Adrenal gland (tissue), 12 donors: ENCODE results near the gene MLANA. TPM values are rescaled to one million over a fixed set of nuclear protein-coding genes. Genes with fewer than 3 reads are reported as not detected.

Experiments
- DNase-seq, 7 donors: peaks; one replicate each; pipeline ENCODE4 v3.0.0-alpha.2; 2019 to 2020
- H3K27ac ChIP-seq, 5 donors: fragments of 200-600 bp; sonication (generic) in 4 of 5; 1 replicate in 3 of 5; 2 replicates in 2 of 5; pipeline versions ENCODE4 v1.5.1 to v1.8.0; 2016 to 2020; ENCODE audit warnings: mild to moderate bottlenecking in 1 of 5
- H3K27me3 ChIP-seq: fragments of 200-600 bp; 2 replicates; pipeline ENCODE4 v1.8.0; 2021
- H3K36me3 ChIP-seq, 2 donors: fragments of 200-600 bp; replicated peaks in 1 of 2; 1 replicate in 1 of 2; 2 replicates in 1 of 2; pipeline versions ENCODE4 v1.5.1 to v1.8.0; 2018 to 2022
- H3K4me1 ChIP-seq, 2 donors: fragments of 200-600 bp; replicated peaks in 1 of 2; 1 replicate in 1 of 2; 2 replicates in 1 of 2; pipeline versions ENCODE4 v1.5.1 to v1.8.0; 2018 to 2021
- H3K4me3 ChIP-seq, 4 donors: fragments of 200-600 bp; sonication (generic) in 3 of 4; one replicate each; pipeline ENCODE4 v1.5.1; 2016 to 2018
- H3K9me3 ChIP-seq, 3 donors: fragments of 200-600 bp; sonication (generic) in 1 of 3; replicated peaks in 1 of 3; 1 replicate in 2 of 3; 2 replicates in 1 of 3; pipeline versions ENCODE4 v1.5.1 to v1.8.0; 2016 to 2021
- POLR2A ChIP-seq, 2 donors: fragments of 450-650 bp; IDR thresholded peaks; one replicate each; pipeline ENCODE4 v1.6.1; 2017; ENCODE audit warnings: antibody characterized with exemption in 2 of 2, mild to moderate bottlenecking in 2 of 2, moderate library complexity in 1 of 2
- WGBS, 4 donors: extraction: QIAGEN DNeasy Blood & Tissue Kit in 2 of 4; methylation state at CpG; one replicate each; pipeline versions ENCODE4 v1.1.5 to v1.1.7; 2013 to 2017; 5-methylcytosine and 5-hydroxymethylcytosine counted together
- intact Hi-C, 2 donors: fragments of 100-400 bp; cut with DNase I; formaldehyde crosslinking; loops; one replicate each; pipeline versions ENCODE4 v1.14.1 to v1.15.0; 2022 to 2023
- polyA plus RNA-seq, 3 donors: library from polyadenylated mRNA; stranded (reverse); fragments of 200-250 nt in 2 of 3; fragments of 350-450 nt in 1 of 3; fragmentation: Illumina TruSeq in 1 of 3; extraction: RNeasy Lipid Tissue Mini Kit (QIAGEN cat#74804) in 1 of 3; gene quantifications; one replicate each; pipeline ENCODE4 v1.2.3, GENCODE V29; 2013 to 2014
- total RNA-seq, 9 donors: library from RNA; depleted of rRNA in 4 of 9; stranded (reverse); fragments of >200 nt in 4 of 9; fragments of 120-200 nt in 1 of 9; fragmentation: NEBNext Ultra II Directional in 1 of 9; extraction: Animal tissue kit (Norgen Biotek cat#: 25700) in 1 of 9; gene quantifications; one replicate each; pipeline versions ENCODE4 v1.1.0 to v1.2.4, GENCODE V29; 2013 to 2023
- TF ChIP-seq, protein P1 (sequence below), 6 experiments: fragments of 450-650 bp in 4 of 6; fragments of 200-600 bp in 2 of 6; sonication (generic) in 1 of 6; IDR thresholded peaks; 1 replicate in 5 of 6; 2 replicates in 1 of 6; pipeline versions ENCODE4 v1.5.1 to v1.8.0; 2016 to 2021; ENCODE audit warnings: antibody characterized with exemption in 6 of 6, mild to moderate bottlenecking in 2 of 6, moderate library complexity in 1 of 6
- donor health status: healthy with polysubstance abuse.
- donor health status: Bipolar disorder and iron deficiency.
- donor health status: DM: yes; HTN: yes; CAD: no.
- donor health status: DM: no; HTN: no; CAD: no.
- donor health status: DM: no; HTN: no; CAD: no.
- donor health status: DM: yes; HTN: yes; CAD: no.

MLANA gene
- total and polyA plus RNA-seq, 12 donors, result not detected

GRCh38 chr9:5886114-5886939 lies 4.4 kb upstream of the MLANA start:
- no peaks in the 10 kb centered on the region for H3K9me3 ChIP-seq
- intact Hi-C loops, result loop anchor here (5.0 to 10.0 kb wide), 2 partner anchors 166 to 418 kb away; no protein-coding TSS in a partner anchor
- no peaks in the 10 kb centered on the region for H3K36me3 ChIP-seq
- TF ChIP-seq, protein P1, sequence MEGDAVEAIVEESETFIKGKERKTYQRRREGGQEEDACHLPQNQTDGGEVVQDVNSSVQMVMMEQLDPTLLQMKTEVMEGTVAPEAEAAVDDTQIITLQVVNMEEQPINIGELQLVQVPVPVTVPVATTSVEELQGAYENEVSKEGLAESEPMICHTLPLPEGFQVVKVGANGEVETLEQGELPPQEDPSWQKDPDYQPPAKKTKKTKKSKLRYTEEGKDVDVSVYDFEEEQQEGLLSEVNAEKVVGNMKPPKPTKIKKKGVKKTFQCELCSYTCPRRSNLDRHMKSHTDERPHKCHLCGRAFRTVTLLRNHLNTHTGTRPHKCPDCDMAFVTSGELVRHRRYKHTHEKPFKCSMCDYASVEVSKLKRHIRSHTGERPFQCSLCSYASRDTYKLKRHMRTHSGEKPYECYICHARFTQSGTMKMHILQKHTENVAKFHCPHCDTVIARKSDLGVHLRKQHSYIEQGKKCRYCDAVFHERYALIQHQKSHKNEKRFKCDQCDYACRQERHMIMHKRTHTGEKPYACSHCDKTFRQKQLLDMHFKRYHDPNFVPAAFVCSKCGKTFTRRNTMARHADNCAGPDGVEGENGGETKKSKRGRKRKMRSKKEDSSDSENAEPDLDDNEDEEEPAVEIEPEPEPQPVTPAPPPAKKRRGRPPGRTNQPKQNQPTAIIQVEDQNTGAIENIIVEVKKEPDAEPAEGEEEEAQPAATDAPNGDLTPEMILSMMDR (IDR thresholded peaks at IDR 0.05), result peak; percentile 80 to 96 (median 84)
- TF ChIP-seq POLR2A (IDR thresholded peaks at IDR 0.05), result no peak
- DNase-seq, result peak; percentile 71 to 91 (median 77)
- H3K27ac ChIP-seq, result no peak overlapping the region
- whole genome bisulfite sequencing, 4 donors, result 50 to 58% (median 56%) methylated on average over 5 to 8 of the region's 8 CpGs
- H3K4me3 ChIP-seq, result no peak overlapping the region
- no peaks in the 10 kb centered on the region for H3K4me1 ChIP-seq
- H3K27me3 ChIP-seq, result no peaks in the 10 kb centered on the region

GRCh38 chr9:5892456-5893133 lies 1.9 kb downstream of the MLANA start:
- H3K4me3 ChIP-seq, result no peak overlapping the region
- TF ChIP-seq POLR2A (IDR thresholded peaks at IDR 0.05), result no peak
- H3K36me3 ChIP-seq, result no peaks in the 10 kb centered on the region
- intact Hi-C loops, result loop anchor here in 1 of 2 donors (10.0 kb wide), 1 partner anchor 152 kb away; no protein-coding TSS in a partner anchor
- no peaks in the 10 kb centered on the region for H3K4me1 ChIP-seq
- H3K27me3 ChIP-seq, result no peaks in the 10 kb centered on the region
- no peak overlapping the region for H3K27ac ChIP-seq
- H3K9me3 ChIP-seq, result no peaks in the 10 kb centered on the region
- DNase-seq, result no peak
- WGBS, 4 donors, result 53 to 55% (median 55%) methylated on average over 6 to 7 of the region's 7 CpGs

DNA sequence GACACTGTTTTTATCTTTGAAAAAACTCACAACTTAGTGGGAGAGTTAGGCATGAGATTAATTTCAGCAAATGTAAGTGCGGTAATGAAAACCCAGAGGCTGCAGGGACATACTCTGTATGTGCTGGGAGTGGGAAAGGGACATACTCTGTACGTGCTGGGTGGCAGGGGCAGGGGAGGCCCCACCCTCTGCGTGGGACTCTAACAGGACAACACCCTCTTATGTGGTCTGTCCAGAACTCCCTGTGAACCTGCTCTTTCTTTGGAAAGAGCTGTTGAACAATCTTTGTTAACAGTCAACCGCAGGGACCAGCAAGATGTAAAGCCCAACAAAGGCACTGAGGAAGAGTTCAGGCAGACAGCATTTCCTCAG lies 2.4 kb downstream of the MLANA start:
- H3K4me1 ChIP-seq, result no peaks in the 10 kb centered on the region
- WGBS, 4 donors, result 69 to 86% (median 80%) methylated on average over 4 of the region's 4 CpGs
- no peak overlapping the region for H3K27ac ChIP-seq
- no peaks in the 10 kb centered on the region for H3K9me3 ChIP-seq
- H3K36me3 ChIP-seq, result no peaks in the 10 kb centered on the region
- DNase-seq, result no peak
- intact Hi-C loops, result loop anchor here in 1 of 2 donors (10.0 kb wide), 1 partner anchor 152 kb away; no protein-coding TSS in a partner anchor
- H3K27me3 ChIP-seq, result no peaks in the 10 kb centered on the region
- TF ChIP-seq, protein P1 (IDR thresholded peaks at IDR 0.05), result no peak
- TF ChIP-seq POLR2A (IDR thresholded peaks at IDR 0.05), result no peak
- H3K4me3 ChIP-seq, result no peak overlapping the region

- no peak for DNase-seq
- Histone ChIP-seq H3K9me3 (no peaks in the 10 kb centered on the region), H3K4me1 (no peaks in the 10 kb centered on the region), H3K4me3 (no peak overlapping the region), H3K27me3 (no peaks in the 10 kb centered on the region), H3K36me3 (no peaks in the 10 kb centered on the region), H3K27ac (no peak overlapping the region)
- 79 to 92% (median 85%) methylated on average over 13 of the region's 13 CpGs for WGBS, 4 donors
- intact Hi-C loops, result loop anchor here in 1 of 2 donors (10.0 kb wide), 1 partner anchor 151 kb away; no protein-coding TSS in a partner anchor
- TF ChIP-seq, protein P1 (IDR thresholded peaks at IDR 0.05), result no peak
- no peak for TF ChIP-seq POLR2A (IDR thresholded peaks at IDR 0.05)
Observed at GRCh38 chr9:5893591-5894236, 3.0 kb downstream of the MLANA start.
